H9 (cell line): Measurements from ENCODE around the gene UBAC2. TPM values are rescaled to one million over a fixed set of nuclear protein-coding genes. Genes with fewer than 3 reads are reported as not detected.

Experiments used
- DNase-seq: peaks from one replicate; pipeline ENCODE4 v3.0.0-alpha.2; 2017
- H2AFZ ChIP-seq: one replicate; pipeline ENCODE4 v1.6.1; 2013; ENCODE audit warnings: mild to moderate bottlenecking, low read length, control low read depth, moderate library complexity
- H2AK5ac ChIP-seq: 2 replicates; pipeline ENCODE4 v1.6.1; 2013; ENCODE audit warnings: low read length, control low read depth, mixed read lengths; ENCODE audit not compliant: insufficient read length
- H2BK120ac ChIP-seq: one replicate; pipeline ENCODE4 v1.6.1; 2013; ENCODE audit warnings: low read depth, mild to moderate bottlenecking, low read length, control low read depth, inconsistent platforms; ENCODE audit not compliant: poor library complexity, severe bottlenecking
- H2BK12ac ChIP-seq: 2 replicates; pipeline ENCODE4 v1.6.1; 2013; ENCODE audit warnings: low read length, control low read depth, mixed read lengths, low read depth; ENCODE audit not compliant: insufficient read length
- H2BK15ac ChIP-seq: 2 replicates; pipeline ENCODE4 v1.6.1; 2013; ENCODE audit warnings: low read depth, low read length, control low read depth
- H2BK20ac ChIP-seq: one replicate; pipeline ENCODE4 v1.6.1; 2013; ENCODE audit warnings: low read depth, mild to moderate bottlenecking, low read length, control low read depth, inconsistent platforms; ENCODE audit not compliant: poor library complexity, severe bottlenecking
- H2BK5ac ChIP-seq: 2 replicates; pipeline ENCODE4 v1.6.1; 2013; ENCODE audit warnings: low read length, control low read depth, mixed read lengths; ENCODE audit not compliant: insufficient read length
- H3K14ac ChIP-seq: 2 replicates; pipeline ENCODE4 v1.6.1; 2013; ENCODE audit warnings: low read length, control low read depth; ENCODE audit not compliant: insufficient read depth
- H3K18ac ChIP-seq: 2 replicates; pipeline ENCODE4 v1.6.1; 2013; ENCODE audit warnings: low read depth, mild to moderate bottlenecking, mixed read lengths, low read length, control low read depth; ENCODE audit not compliant: insufficient read length
- H3K23ac ChIP-seq: 2 replicates; pipeline ENCODE4 v1.6.1; 2013; ENCODE audit warnings: low read length, control low read depth, mixed read lengths, low read depth; ENCODE audit not compliant: insufficient read length
- H3K23me2 ChIP-seq: 2 replicates; pipeline ENCODE4 v1.6.1; 2013; ENCODE audit warnings: low read depth, mild to moderate bottlenecking, mixed read lengths, low read length, control low read depth; ENCODE audit not compliant: insufficient read length, poor library complexity, severe bottlenecking
- H3K27ac ChIP-seq: 2 replicates; pipeline ENCODE4 v1.5.1; 2013; ENCODE audit warnings: low read length, control low read depth, mixed read lengths, low read depth; ENCODE audit not compliant: insufficient read length
- H3K27me3 ChIP-seq: 2 replicates; pipeline ENCODE4 v1.6.1; 2013; ENCODE audit warnings: low read length, control low read depth, inconsistent platforms; ENCODE audit not compliant: insufficient read depth
- H3K4ac ChIP-seq: 2 replicates; pipeline ENCODE4 v1.6.1; 2013; ENCODE audit warnings: low read depth, mild to moderate bottlenecking, control low read depth, inconsistent platforms, low read length, moderate library complexity
- H3K4me1 ChIP-seq: 2 replicates; pipeline ENCODE4 v1.6.1; 2013; ENCODE audit warnings: low read length, control low read depth, inconsistent platforms; ENCODE audit not compliant: insufficient read depth
- H3K4me2 ChIP-seq: 2 replicates; pipeline ENCODE4 v1.6.1; 2013; ENCODE audit warnings: low read length, control low read depth, mixed read lengths; ENCODE audit not compliant: insufficient read length, insufficient read depth
- H3K56ac ChIP-seq: 2 replicates; pipeline ENCODE4 v1.6.1; 2013; ENCODE audit warnings: low read depth, mild to moderate bottlenecking, mixed read lengths, low read length, control low read depth; ENCODE audit not compliant: insufficient read length
- H3K79me1 ChIP-seq: 2 replicates; pipeline ENCODE4 v1.6.1; 2013; ENCODE audit warnings: low read depth, mild to moderate bottlenecking, moderate library complexity, low read length, control low read depth, inconsistent platforms; ENCODE audit not compliant: insufficient read depth, poor library complexity, severe bottlenecking
- H3K79me2 ChIP-seq: 2 replicates; pipeline ENCODE4 v1.6.1; 2013; ENCODE audit warnings: low read length, control low read depth, inconsistent platforms; ENCODE audit not compliant: insufficient read depth
- H3K9ac ChIP-seq: 2 replicates; pipeline ENCODE4 v1.6.1; 2013; ENCODE audit warnings: low read length, control low read depth, mixed read lengths; ENCODE audit not compliant: insufficient read length; ENCODE audit errors: extremely low read depth
- H3K9me3 ChIP-seq: one replicate; pipeline ENCODE4 v1.6.1; 2013; ENCODE audit warnings: low read depth, low read length, inconsistent platforms; ENCODE audit not compliant: control insufficient read depth
- H3T11ph ChIP-seq: one replicate; pipeline ENCODE4 v1.6.1; 2013; ENCODE audit warnings: mild to moderate bottlenecking, low read length, control low read depth, inconsistent platforms
- H4K20me1 ChIP-seq: one replicate; pipeline ENCODE4 v1.6.1; 2013; ENCODE audit not compliant: control insufficient read depth, insufficient read length, insufficient read depth
- H4K5ac ChIP-seq: 2 replicates; pipeline ENCODE4 v1.6.1; 2013; ENCODE audit warnings: low read depth, mild to moderate bottlenecking, mixed read lengths, low read length, control low read depth; ENCODE audit not compliant: insufficient read length
- H4K8ac ChIP-seq: replicated peaks from 2 replicates; pipeline ENCODE4 v1.6.1; 2013; ENCODE audit warnings: low read length, control low read depth, mixed read lengths, low read depth; ENCODE audit not compliant: insufficient read length
- H4K91ac ChIP-seq: 2 replicates; pipeline ENCODE4 v1.6.1; 2013; ENCODE audit warnings: low read depth, mild to moderate bottlenecking, moderate library complexity, mixed read lengths, low read length, control low read depth; ENCODE audit not compliant: insufficient read length
- H3K27ac Mint-ChIP-seq, 3 experiments: 2 replicates in 2 of 3; 3 replicates in 1 of 3; pipeline ENCODE4 v1.8.0; 2020 to 2021; ENCODE audit warnings: mixed read lengths in 3 of 3, mild to moderate bottlenecking in 1 of 3, moderate library complexity in 1 of 3
- H3K27me3 Mint-ChIP-seq: 2 replicates; pipeline ENCODE4 v1.8.0; 2021; ENCODE audit warnings: low read depth, mild to moderate bottlenecking, moderate library complexity, mixed read lengths
- H3K36me3 Mint-ChIP-seq, 3 experiments: 2 replicates in 2 of 3; 3 replicates in 1 of 3; pipeline ENCODE4 v1.8.0; 2020 to 2021; ENCODE audit warnings: low read depth in 3 of 3, mixed read lengths in 3 of 3; ENCODE audit not compliant: insufficient read depth in 1 of 3
- H3K4me1 Mint-ChIP-seq, 2 experiments: 2 replicates each; pipeline ENCODE4 v1.8.0; 2020; ENCODE audit warnings: mixed read lengths in 2 of 2
- H3K4me3 Mint-ChIP-seq, 2 experiments: 2 replicates in 1 of 2; 3 replicates in 1 of 2; pipeline ENCODE4 v1.8.0; 2020 to 2021; ENCODE audit warnings: mild to moderate bottlenecking in 2 of 2, mixed read lengths in 2 of 2, moderate library complexity in 1 of 2
- H3K9me3 Mint-ChIP-seq, 2 experiments: 2 replicates in 1 of 2; 3 replicates in 1 of 2; pipeline ENCODE4 v1.8.0; 2020; ENCODE audit warnings: mild to moderate bottlenecking in 2 of 2, mixed read lengths in 2 of 2, moderate library complexity in 1 of 2
- CTCF ChIP-seq: fragments of 200-600 bp; sonication (generic); conservative IDR thresholded peaks from 3 replicates; pipeline ENCODE4 v1.8.0; 2021; ENCODE audit warnings: antibody characterized with exemption, mild to moderate bottlenecking
- WGBS: extraction: QIAGEN DNeasy Blood & Tissue Kit; methylation state at CpG from one replicate; pipeline ENCODE4 v1.1.7; 2013; ENCODE audit warnings: missing lambda C conversion rate, low lambda C conversion rate, mixed read lengths; ENCODE audit not compliant: insufficient read length; ENCODE audit errors: extremely low coverage; 5-methylcytosine and 5-hydroxymethylcytosine counted together
- total RNA-seq: library from RNA; stranded (reverse); gene quantifications from 2 replicates; pipeline ENCODE4 v1.2.1, GENCODE V29; 2021

Gene UBAC2
- total RNA-seq, 1 experiment from 2014 or later: 52.3 TPM

DNA sequence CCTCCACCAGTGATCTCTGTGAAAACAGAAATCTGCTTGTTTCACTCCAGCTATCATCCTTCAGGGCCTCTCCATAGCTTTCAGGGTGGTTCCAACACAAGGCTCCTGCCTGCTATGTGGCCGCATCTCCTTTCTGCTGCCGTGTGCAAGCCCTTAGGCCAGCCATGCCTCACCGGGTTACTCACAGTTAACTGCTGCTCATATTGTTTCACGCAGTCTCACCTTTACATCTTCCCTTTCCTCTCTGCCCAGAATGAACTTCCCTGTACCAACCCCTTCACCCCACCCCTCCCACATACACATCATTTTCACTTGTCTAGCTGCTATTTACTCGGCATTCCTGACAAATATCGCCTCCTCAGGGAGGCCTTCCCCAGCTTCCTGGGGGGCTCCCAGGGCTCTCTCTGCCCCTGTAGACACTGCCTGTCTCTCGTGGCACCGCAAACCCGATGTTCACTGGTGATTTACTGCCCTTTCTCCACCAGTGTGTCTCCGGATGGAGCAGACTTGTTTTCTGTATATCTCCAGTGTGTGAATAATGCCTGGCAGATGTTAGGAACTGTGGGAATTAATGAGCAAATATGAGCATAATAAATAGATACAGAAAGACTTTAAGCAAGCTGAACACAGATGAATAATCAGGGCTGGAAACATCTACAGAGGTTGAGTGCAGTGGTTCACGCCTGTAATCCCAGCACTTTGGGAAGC, 145.8 kb downstream of the UBAC2 start:
- Histone ChIP-seq H3K18ac (no peak overlapping the region), H2BK120ac (no peak overlapping the region), H3K23ac (no peak overlapping the region), H4K91ac (no peak overlapping the region), H4K8ac (no peak overlapping the region), H3K27ac (no peak overlapping the region), H4K20me1 (peaks cover 3% of the 10 kb centered on the region), H3K79me1 (no peaks in the 10 kb centered on the region), H3K27me3 (no peaks in the 10 kb centered on the region), H3K4me2 (no peak overlapping the region), H3K9me3 (no peaks in the 10 kb centered on the region), H4K5ac (no peak overlapping the region), H2BK12ac (no peak overlapping the region), H2BK15ac (no peak overlapping the region), H2AFZ (no peak overlapping the region), H2AK5ac (no peak overlapping the region), H3K4me1 (no peaks in the 10 kb centered on the region), H3K79me2 (no peaks in the 10 kb centered on the region), H2BK20ac (no peak overlapping the region), H3K9ac (no peak overlapping the region), H3T11ph (no peak overlapping the region), H3K14ac (no peak overlapping the region; the same call in 1 of the 2 replicates), H3K4ac (no peak overlapping the region), H2BK5ac (no peak overlapping the region), H3K23me2 (no peaks in the 10 kb centered on the region), H3K56ac (no peak overlapping the region)
- H3K36me3 Mint-ChIP-seq: peaks cover 10 to 59% (median 33%) of the 10 kb centered on the region in 3 experiments; a peak in 6 of 7 replicates
- no peak overlapping the region; a peak in 1 of 5 replicates for H3K4me3 Mint-ChIP-seq
- no peaks in the 10 kb centered on the region for H3K27me3 Mint-ChIP-seq
- H3K27ac Mint-ChIP-seq: peak overlapping the region in 2 of 3 experiments; percentile 20 to 45; a peak in 2 of 7 replicates
- H3K9me3 Mint-ChIP-seq: no peaks in the 10 kb centered on the region
- DNase-seq: no peak
- no peak for TF ChIP-seq CTCF
- WGBS: no CpG with 5 or more reads among the region's 11 CpGs
- no peaks in the 10 kb centered on the region for H3K4me1 Mint-ChIP-seq
